ENCODE data around the gene DIP2A. TPM values are rescaled to one million over a fixed set of nuclear protein-coding genes. Genes with fewer than 3 reads are reported as not detected.

DIP2A gene
- total and polyA plus RNA-seq, 2 of the 8 experiments (the other 6 are each of a cell fraction or from before 2014, with no cell fraction given): 16.0 to 27.1 TPM

- Histone ChIP-seq H3K23ac (ENCODE audit: insufficient read length) (no peak overlapping the region), H2BK12ac (ENCODE audit: low read depth, low read length) (no peak overlapping the region), H4K91ac (replicated peaks; ENCODE audit: insufficient read length, low read length) (no peak overlapping the region), H3K14ac (ENCODE audit: insufficient read length) (no peak overlapping the region), H4K8ac (ENCODE audit: extremely low read depth, insufficient read depth, low read length) (no peak overlapping the region), H3K23me2 (ENCODE audit: low read depth, low read length) (no peaks in the 10 kb centered on the region), H3K4me2 (ENCODE audit: insufficient read depth in 1 of 2, low read depth in 2 of 2, low read length in 2 of 2) (no peak overlapping the region), H3K56ac (replicated peaks; ENCODE audit: insufficient read length, low read depth, low read length) (no peak overlapping the region), H3K4me1 (replicated peaks in 1 of 4; ENCODE audit: control insufficient read depth in 3 of 4, insufficient read depth in 4 of 4, low read length in 3 of 4) (no peaks in the 10 kb centered on the region), H3K79me2 (ENCODE audit: control insufficient read depth in 1 of 2, insufficient read depth in 2 of 2, low read length in 2 of 2) (no peaks in the 10 kb centered on the region), H2AK5ac (ENCODE audit: low read depth, low read length) (no peak overlapping the region), H3K27me3 (replicated peaks in 1 of 4; ENCODE audit: control insufficient read depth in 3 of 4, extremely low read depth in 1 of 4, insufficient read depth in 3 of 4, low read length in 3 of 4) (no peaks in the 10 kb centered on the region), H4K5ac (ENCODE audit: insufficient read length, low read depth, low read length) (no peak overlapping the region), H4K20me1 (replicated peaks in 1 of 2; ENCODE audit: control insufficient read depth in 1 of 2, insufficient read depth in 2 of 2, low read length in 2 of 2) (peaks cover 0 to 2% of the 10 kb centered on the region in 2 experiments), H3K9ac (replicated peaks in 1 of 4; ENCODE audit: extremely low read depth in 1 of 4, low read depth in 3 of 4, low read length in 3 of 4) (no peak overlapping the region), H2BK15ac (ENCODE audit: low read length) (no peak overlapping the region), H2BK120ac (replicated peaks; ENCODE audit: low read depth, low read length) (no peak overlapping the region), H3K4ac (replicated peaks; ENCODE audit: insufficient read length, low read depth, low read length) (no peak overlapping the region), H3K79me1 (ENCODE audit: low read depth, low read length) (no peaks in the 10 kb centered on the region), H3K27ac (ENCODE audit: low read depth, low read length) (no peak overlapping the region), H3K9me3 (ENCODE audit: insufficient read depth in 2 of 2, low read depth in 1 of 2, low read length in 1 of 2) (no peaks in the 10 kb centered on the region), H2BK20ac (ENCODE audit: low read length) (no peak overlapping the region), H2BK5ac (ENCODE audit: low read depth, low read length) (no peak overlapping the region), H3K4me3 (ENCODE audit: extremely low read depth in 1 of 4, insufficient read depth in 2 of 4, low read depth in 3 of 4, low read length in 4 of 4) (no peak overlapping the region), H2AFZ (ENCODE audit: low read length) (no peak overlapping the region), H3K18ac (ENCODE audit: extremely low read depth, low read length) (no peak overlapping the region), H3K36me3 (ENCODE audit: control insufficient read depth in 2 of 4, insufficient read depth in 4 of 4, low read length in 3 of 4) (peaks cover 4 to 22% (median 13%) of the 10 kb centered on the region in 4 experiments; a peak in 5 of 8 replicates)
- DNase-seq (ENCODE audit: low read depth in 1 of 2, low spot score in 2 of 2): no peak
- ChIA-PET POLR2A (ENCODE audit: partially characterized antibody) (no interaction called here), CTCF (ENCODE audit: partially characterized antibody) (no interaction called here)
- WGBS, 2 experiments (ENCODE audit: extremely low coverage in 1 of 2, insufficient coverage in 1 of 2, insufficient read length in 1 of 2, insufficient replicate concordance in 2 of 2, low coverage in 1 of 2, low lambda C conversion rate in 2 of 2, missing lambda C conversion rate in 1 of 2): 94 to 100% methylated on average over 1 of the region's 1 CpG
- no peak for FAIRE-seq
- TF ChIP-seq JUND (IDR thresholded peaks at IDR 0.05; ENCODE audit: low read length): no peak
- no peak for TF ChIP-seq SUZ12 (IDR thresholded peaks at IDR 0.05; ENCODE audit: low read length)
- TF ChIP-seq ZNF274 (IDR thresholded peaks at IDR 0.05; ENCODE audit: borderline replicate concordance, extremely low read depth, low read length): no peak
- TF ChIP-seq BRCA1 (IDR thresholded peaks at IDR 0.05; ENCODE audit: low read depth, low read length): no peak
- TF ChIP-seq TAF1 (IDR thresholded peaks at IDR 0.05; ENCODE audit: low read depth, low read length): no peak
- no peak for TF ChIP-seq NRF1 (IDR thresholded peaks at IDR 0.05; ENCODE audit: low read depth, low read length)
- no peak for TF ChIP-seq SP1 (IDR thresholded peaks at IDR 0.05; ENCODE audit: low read depth, low read length)
- no peak for TF ChIP-seq TEAD4 (IDR thresholded peaks at IDR 0.05; ENCODE audit: low read depth, low read length)
- no peak for TF ChIP-seq SIX5 (IDR thresholded peaks at IDR 0.05; ENCODE audit: low read depth, low read length)
- no peak for TF ChIP-seq POLR2AphosphoS5 (IDR thresholded peaks at IDR 0.05; ENCODE audit: low read depth, low read length)
- TF ChIP-seq GTF2F1 (IDR thresholded peaks at IDR 0.05; ENCODE audit: borderline replicate concordance, low read depth, low read length): no peak
- TF ChIP-seq, protein P1, sequence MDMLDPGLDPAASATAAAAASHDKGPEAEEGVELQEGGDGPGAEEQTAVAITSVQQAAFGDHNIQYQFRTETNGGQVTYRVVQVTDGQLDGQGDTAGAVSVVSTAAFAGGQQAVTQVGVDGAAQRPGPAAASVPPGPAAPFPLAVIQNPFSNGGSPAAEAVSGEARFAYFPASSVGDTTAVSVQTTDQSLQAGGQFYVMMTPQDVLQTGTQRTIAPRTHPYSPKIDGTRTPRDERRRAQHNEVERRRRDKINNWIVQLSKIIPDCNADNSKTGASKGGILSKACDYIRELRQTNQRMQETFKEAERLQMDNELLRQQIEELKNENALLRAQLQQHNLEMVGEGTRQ (IDR thresholded peaks at IDR 0.05; ENCODE audit: low read length): no peak
- no peak for TF ChIP-seq EGR1 (IDR thresholded peaks at IDR 0.05; ENCODE audit: borderline replicate concordance, low read depth, low read length)
- no peak for TF ChIP-seq BCL11A (IDR thresholded peaks at IDR 0.05; ENCODE audit: low read depth in 2 of 2, low read length in 2 of 2)
- no peak for TF ChIP-seq RBBP5 (IDR thresholded peaks at IDR 0.05; ENCODE audit: borderline replicate concordance, low read depth, low read length)
- TF ChIP-seq RXRA (IDR thresholded peaks at IDR 0.05; ENCODE audit: insufficient read depth, low read depth, low read length): no peak
Observed at GRCh38 chr21:46569081-46569480, 110.4 kb downstream of the DIP2A start.
